ENCODE results near the gene GRIK4. TPM values are rescaled to one million over a fixed set of nuclear protein-coding genes. Genes with fewer than 3 reads are reported as not detected.

The GRIK4 gene
- polyA plus RNA-seq, 2 donors: 0.09 to 0.12 TPM

DNA sequence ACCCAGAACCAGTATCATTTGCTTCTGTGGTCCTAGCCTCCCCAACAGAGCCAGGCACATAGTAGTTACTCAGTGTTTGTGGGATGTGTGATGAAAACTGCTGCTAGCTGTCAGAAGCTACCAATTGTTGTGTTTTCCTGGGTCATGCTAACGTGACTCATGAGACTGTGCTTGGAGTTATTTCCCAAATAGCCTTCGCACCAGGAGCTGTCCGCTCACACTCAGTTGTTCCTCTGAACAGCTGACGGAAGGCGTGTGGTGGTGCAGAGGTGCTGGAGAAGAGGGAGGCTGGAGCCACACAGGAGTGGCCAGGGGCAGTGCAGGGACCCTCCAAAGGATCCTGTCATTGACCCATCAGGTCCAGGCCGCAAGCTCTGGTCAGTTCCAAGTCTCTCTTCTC lies 458.4 kb downstream of the GRIK4 start:
- Histone ChIP-seq H3K4me3 (ENCODE audit: low read depth in 1 of 2, low read length in 2 of 2) (no peak overlapping the region), H3K27ac (ENCODE audit: low read depth in 2 of 2, low read length in 1 of 2) (no peak overlapping the region), H3K9me3 (ENCODE audit: control insufficient read depth in 2 of 2, insufficient read depth in 1 of 2, low read depth in 1 of 2, low read length in 1 of 2) (no peaks in the 10 kb centered on the region), H3K4me1 (ENCODE audit: control insufficient read depth in 2 of 2, insufficient read depth in 2 of 2, low read length in 1 of 2) (no peaks in the 10 kb centered on the region), H3K27me3 (ENCODE audit: control insufficient read depth in 1 of 2, insufficient read depth in 2 of 2, low read length in 2 of 2) (no peaks in the 10 kb centered on the region), H3K36me3 (ENCODE audit: control insufficient read depth in 2 of 2, insufficient read depth in 2 of 2, low read length in 1 of 2) (no peaks in the 10 kb centered on the region)
- 91 to 92% methylated on average over 6 of the region's 6 CpGs for WGBS, 2 donors

DNA sequence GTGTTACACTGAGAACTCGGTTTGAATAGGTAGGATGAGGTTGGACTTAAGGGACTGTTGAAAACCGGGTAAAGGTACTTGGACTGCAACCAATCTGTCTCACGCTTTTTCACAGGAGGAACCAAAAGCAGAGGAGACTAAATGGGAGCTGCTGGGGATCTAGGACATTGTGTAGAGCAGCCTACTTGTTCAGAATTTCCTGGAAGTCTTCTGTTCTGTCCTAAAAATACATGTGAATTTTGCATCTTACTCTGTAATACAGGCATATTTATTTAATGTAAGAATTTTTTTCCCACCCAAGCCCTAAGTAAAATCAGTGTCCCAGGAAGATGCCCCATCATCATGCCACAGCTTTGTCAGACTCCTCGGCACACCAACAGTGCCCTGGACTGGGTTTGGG lies 460.3 kb downstream of the GRIK4 start:
- Histone ChIP-seq H3K4me1 (ENCODE audit: control insufficient read depth in 2 of 2, insufficient read depth in 2 of 2, low read length in 1 of 2) (no peaks in the 10 kb centered on the region), H3K27ac (ENCODE audit: low read depth in 2 of 2, low read length in 1 of 2) (no peak overlapping the region), H3K9me3 (ENCODE audit: control insufficient read depth in 2 of 2, insufficient read depth in 1 of 2, low read depth in 1 of 2, low read length in 1 of 2) (no peaks in the 10 kb centered on the region), H3K4me3 (ENCODE audit: low read depth in 1 of 2, low read length in 2 of 2) (no peak overlapping the region), H3K36me3 (ENCODE audit: control insufficient read depth in 2 of 2, insufficient read depth in 2 of 2, low read length in 1 of 2) (no peaks in the 10 kb centered on the region), H3K27me3 (ENCODE audit: control insufficient read depth in 1 of 2, insufficient read depth in 2 of 2, low read length in 2 of 2) (no peaks in the 10 kb centered on the region)
- 83 to 88% methylated on average over 4 of the region's 4 CpGs for WGBS, 2 donors

DNA sequence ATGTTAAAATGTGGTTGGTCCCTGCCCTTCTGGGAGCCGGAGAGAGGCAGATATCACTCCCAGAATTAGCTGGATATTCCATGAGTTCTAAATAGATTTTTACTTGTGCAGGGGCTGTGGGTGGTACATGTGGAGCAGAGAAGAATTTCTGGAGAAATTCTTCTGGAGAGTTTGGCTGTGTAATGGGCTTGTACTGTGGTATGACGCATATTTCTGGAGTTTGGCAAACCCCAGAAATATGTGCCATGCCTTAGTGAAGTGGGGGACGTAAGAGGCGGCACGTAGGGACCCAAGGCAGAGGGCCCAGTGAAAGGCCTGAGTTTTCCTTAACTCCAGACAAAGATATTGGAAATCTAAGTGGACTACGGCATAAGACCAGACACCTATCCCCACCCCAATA lies 461.1 kb downstream of the GRIK4 start:
- Histone ChIP-seq H3K4me1 (ENCODE audit: control insufficient read depth in 2 of 2, insufficient read depth in 2 of 2, low read length in 1 of 2) (no peaks in the 10 kb centered on the region), H3K36me3 (ENCODE audit: control insufficient read depth in 2 of 2, insufficient read depth in 2 of 2, low read length in 1 of 2) (no peaks in the 10 kb centered on the region), H3K27ac (ENCODE audit: low read depth in 2 of 2, low read length in 1 of 2) (no peak overlapping the region), H3K9me3 (ENCODE audit: control insufficient read depth in 2 of 2, insufficient read depth in 1 of 2, low read depth in 1 of 2, low read length in 1 of 2) (peaks cover 0 to 3% of the 10 kb centered on the region in 2 donors), H3K4me3 (ENCODE audit: low read depth in 1 of 2, low read length in 2 of 2) (no peak overlapping the region), H3K27me3 (ENCODE audit: control insufficient read depth in 1 of 2, insufficient read depth in 2 of 2, low read length in 2 of 2) (no peaks in the 10 kb centered on the region)
- 95% methylated on average over 6 of the region's 6 CpGs for WGBS, 2 donors

DNA sequence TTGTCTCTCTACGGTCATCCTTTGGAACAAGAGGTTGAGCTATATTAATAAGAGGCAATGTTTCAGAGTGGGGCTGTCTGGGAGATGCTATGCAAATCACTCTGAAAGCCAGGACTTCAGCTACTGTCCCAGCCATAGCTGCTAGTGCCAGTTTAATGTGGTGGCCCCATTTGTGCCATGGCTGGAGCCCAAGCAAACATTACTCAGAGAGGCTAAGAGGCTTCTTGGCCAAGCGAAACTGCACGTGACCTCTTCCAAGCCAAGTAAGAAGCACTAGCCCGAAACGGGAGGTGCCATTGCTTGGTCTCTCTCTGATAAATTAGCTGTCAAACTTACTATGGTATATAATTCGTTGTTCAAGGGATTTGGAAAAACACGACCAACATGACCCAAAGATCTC lies 462.0 kb downstream of the GRIK4 start:
- H3K4me1 ChIP-seq (ENCODE audit: control insufficient read depth in 2 of 2, insufficient read depth in 2 of 2, low read length in 1 of 2): no peaks in the 10 kb centered on the region
- H3K9me3 ChIP-seq (ENCODE audit: control insufficient read depth in 2 of 2, insufficient read depth in 1 of 2, low read depth in 1 of 2, low read length in 1 of 2): peaks cover 0 to 3% of the 10 kb centered on the region in 2 donors
- H3K4me3 ChIP-seq (ENCODE audit: low read depth in 1 of 2, low read length in 2 of 2): no peak overlapping the region
- H3K27me3 ChIP-seq (ENCODE audit: control insufficient read depth in 1 of 2, insufficient read depth in 2 of 2, low read length in 2 of 2): no peaks in the 10 kb centered on the region
- H3K27ac ChIP-seq (ENCODE audit: low read depth in 2 of 2, low read length in 1 of 2): no peak overlapping the region
- WGBS, 2 donors: 62 to 79% methylated on average over 7 of the region's 7 CpGs
- no peaks in the 10 kb centered on the region for H3K36me3 ChIP-seq (ENCODE audit: control insufficient read depth in 2 of 2, insufficient read depth in 2 of 2, low read length in 1 of 2)

DNA sequence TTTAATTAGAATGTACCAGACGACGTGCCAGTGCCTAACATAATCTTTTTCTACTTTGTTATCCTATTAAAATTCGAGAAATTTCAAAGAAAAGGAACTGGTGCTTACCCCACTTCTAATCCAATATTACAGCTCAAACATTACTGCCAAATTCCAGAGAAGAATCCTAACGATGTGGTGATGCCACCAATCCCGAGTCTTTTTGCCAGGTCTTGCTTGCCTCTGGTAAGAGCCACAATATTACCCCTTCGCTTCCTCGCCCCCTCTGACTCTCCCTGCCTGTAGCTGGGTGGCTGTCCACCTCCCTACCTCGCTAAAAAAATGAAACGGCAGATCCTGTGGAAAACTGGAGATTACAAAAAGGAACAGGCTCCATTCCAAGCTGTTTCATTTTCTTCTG lies 462.9 kb downstream of the GRIK4 start:
- WGBS, 2 donors: 72% methylated on average over 9 of the region's 9 CpGs
- Histone ChIP-seq H3K27me3 (ENCODE audit: control insufficient read depth in 1 of 2, insufficient read depth in 2 of 2, low read length in 2 of 2) (no peaks in the 10 kb centered on the region), H3K4me3 (ENCODE audit: low read depth in 1 of 2, low read length in 2 of 2) (no peak overlapping the region)

DNA sequence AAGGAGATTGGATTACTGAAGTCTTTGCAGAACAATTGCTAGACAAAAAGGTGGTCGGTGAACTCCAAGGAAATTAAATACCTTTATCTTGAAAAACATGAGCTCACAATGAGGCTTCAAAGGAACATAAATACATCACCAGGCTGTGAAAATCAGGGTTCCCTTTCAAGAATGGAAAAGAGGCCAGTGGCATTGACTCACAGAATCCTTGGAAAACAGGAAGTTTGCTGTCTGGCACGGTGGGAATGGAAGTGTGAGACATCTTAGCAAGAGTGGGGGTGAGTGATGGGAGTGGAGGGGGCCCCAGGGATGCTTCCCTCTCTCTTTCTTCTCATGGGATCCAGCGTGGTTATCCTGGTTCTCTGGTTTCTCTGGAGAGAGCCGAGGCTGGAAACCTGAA lies 463.4 kb downstream of the GRIK4 start:
- Histone ChIP-seq H3K9me3 (ENCODE audit: control insufficient read depth in 2 of 2, insufficient read depth in 1 of 2, low read depth in 1 of 2, low read length in 1 of 2) (peaks cover 0 to 3% of the 10 kb centered on the region in 2 donors), H3K27me3 (ENCODE audit: control insufficient read depth in 1 of 2, insufficient read depth in 2 of 2, low read length in 2 of 2) (no peaks in the 10 kb centered on the region), H3K36me3 (ENCODE audit: control insufficient read depth in 2 of 2, insufficient read depth in 2 of 2, low read length in 1 of 2) (no peaks in the 10 kb centered on the region), H3K4me1 (ENCODE audit: control insufficient read depth in 2 of 2, insufficient read depth in 2 of 2, low read length in 1 of 2) (no peaks in the 10 kb centered on the region), H3K27ac (ENCODE audit: low read depth in 2 of 2, low read length in 1 of 2) (no peak overlapping the region), H3K4me3 (ENCODE audit: low read depth in 1 of 2, low read length in 2 of 2) (no peak overlapping the region)
- WGBS, 2 donors: 49 to 58% methylated on average over 4 of the region's 4 CpGs

More for the DNA sequence above, 462.9 kb downstream of the GRIK4 start:
- Histone ChIP-seq H3K27ac (ENCODE audit: low read depth in 2 of 2, low read length in 1 of 2) (no peak overlapping the region), H3K36me3 (ENCODE audit: control insufficient read depth in 2 of 2, insufficient read depth in 2 of 2, low read length in 1 of 2) (no peaks in the 10 kb centered on the region), H3K9me3 (ENCODE audit: control insufficient read depth in 2 of 2, insufficient read depth in 1 of 2, low read depth in 1 of 2, low read length in 1 of 2) (peaks cover 0 to 3% of the 10 kb centered on the region in 2 donors), H3K4me1 (ENCODE audit: control insufficient read depth in 2 of 2, insufficient read depth in 2 of 2, low read length in 1 of 2) (no peaks in the 10 kb centered on the region)

DNA sequence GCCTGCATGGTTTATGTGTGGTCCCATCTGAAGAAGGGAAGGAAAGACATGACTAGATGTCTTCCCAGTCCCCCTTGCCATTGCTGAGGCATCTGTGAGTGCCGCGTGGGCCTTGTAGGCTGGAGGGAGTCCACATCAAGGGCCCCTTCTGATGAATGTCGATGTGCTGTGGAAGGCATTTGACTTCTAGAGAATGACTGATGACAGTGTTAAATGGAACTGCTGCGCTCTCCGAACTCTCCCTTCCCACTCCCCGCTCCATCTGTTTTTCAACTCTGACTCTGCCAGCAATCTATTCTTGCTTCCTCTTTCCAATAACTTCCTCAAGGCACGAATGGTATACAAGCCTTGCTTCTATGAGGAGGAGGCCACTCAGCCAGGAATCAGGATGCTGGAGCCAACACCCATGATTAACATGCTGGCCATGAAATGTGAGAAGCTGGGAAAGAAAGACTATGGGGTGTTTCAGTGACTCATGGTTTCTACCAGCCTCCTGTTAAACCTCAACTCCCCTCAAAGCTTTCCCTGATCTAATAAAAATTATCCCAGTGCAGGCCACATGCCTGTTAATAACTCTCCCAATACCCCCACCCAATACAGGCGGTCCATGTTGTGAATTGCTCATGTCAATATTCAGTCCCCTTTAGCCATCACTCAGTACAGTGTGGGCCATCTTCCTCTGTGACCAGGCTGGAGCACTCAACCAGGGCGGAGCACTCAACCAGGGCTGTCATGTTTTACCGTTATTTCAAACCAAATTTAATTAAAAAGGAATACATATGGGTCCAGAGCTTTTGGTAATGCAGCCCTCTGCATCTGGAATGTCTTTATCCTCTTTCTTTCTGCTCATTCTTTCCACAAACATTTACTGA lies 466.0 kb downstream of the GRIK4 start:
- H3K9me3 ChIP-seq (ENCODE audit: control insufficient read depth in 2 of 2, insufficient read depth in 1 of 2, low read depth in 1 of 2, low read length in 1 of 2): peaks cover 0 to 3% of the 10 kb centered on the region in 2 donors
- H3K4me1 ChIP-seq (ENCODE audit: control insufficient read depth in 2 of 2, insufficient read depth in 2 of 2, low read length in 1 of 2): no peaks in the 10 kb centered on the region
- H3K36me3 ChIP-seq (ENCODE audit: control insufficient read depth in 2 of 2, insufficient read depth in 2 of 2, low read length in 1 of 2): no peaks in the 10 kb centered on the region
- H3K27me3 ChIP-seq (ENCODE audit: control insufficient read depth in 1 of 2, insufficient read depth in 2 of 2, low read length in 2 of 2): no peaks in the 10 kb centered on the region
- WGBS, 2 donors: 73 to 82% methylated on average over 10 of the region's 10 CpGs
- no peak overlapping the region for H3K4me3 ChIP-seq (ENCODE audit: low read depth in 1 of 2, low read length in 2 of 2)
- no peak overlapping the region for H3K27ac ChIP-seq (ENCODE audit: low read depth in 2 of 2, low read length in 1 of 2)

DNA sequence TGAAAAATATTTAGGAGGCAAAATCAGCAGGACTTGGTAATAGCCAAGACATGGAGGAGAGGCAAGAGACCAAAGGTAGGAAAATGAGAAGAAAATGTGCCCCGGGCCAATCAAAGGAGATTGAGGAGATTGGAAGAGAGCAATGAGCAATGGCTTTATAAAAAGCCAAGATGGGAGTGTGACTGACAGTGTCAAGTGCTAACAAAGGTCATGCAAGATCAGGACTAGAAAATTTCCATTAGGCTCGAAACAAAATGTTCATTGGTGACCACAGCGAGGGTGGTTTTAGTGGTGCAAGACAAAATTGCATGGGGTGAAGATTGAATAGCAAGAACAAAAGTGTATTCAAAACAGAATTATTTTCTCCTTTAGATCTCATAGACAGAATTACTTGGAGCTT lies 467.2 kb downstream of the GRIK4 start:
- Histone ChIP-seq H3K27ac (ENCODE audit: low read depth in 2 of 2, low read length in 1 of 2) (no peak overlapping the region), H3K9me3 (ENCODE audit: control insufficient read depth in 2 of 2, insufficient read depth in 1 of 2, low read depth in 1 of 2, low read length in 1 of 2) (peaks cover 0 to 3% of the 10 kb centered on the region in 2 donors), H3K36me3 (ENCODE audit: control insufficient read depth in 2 of 2, insufficient read depth in 2 of 2, low read length in 1 of 2) (no peaks in the 10 kb centered on the region), H3K27me3 (ENCODE audit: control insufficient read depth in 1 of 2, insufficient read depth in 2 of 2, low read length in 2 of 2) (no peaks in the 10 kb centered on the region), H3K4me1 (ENCODE audit: control insufficient read depth in 2 of 2, insufficient read depth in 2 of 2, low read length in 1 of 2) (no peaks in the 10 kb centered on the region), H3K4me3 (ENCODE audit: low read depth in 1 of 2, low read length in 2 of 2) (no peak overlapping the region)
- WGBS, 2 donors: 70 to 79% methylated on average over 3 of the region's 3 CpGs

DNA sequence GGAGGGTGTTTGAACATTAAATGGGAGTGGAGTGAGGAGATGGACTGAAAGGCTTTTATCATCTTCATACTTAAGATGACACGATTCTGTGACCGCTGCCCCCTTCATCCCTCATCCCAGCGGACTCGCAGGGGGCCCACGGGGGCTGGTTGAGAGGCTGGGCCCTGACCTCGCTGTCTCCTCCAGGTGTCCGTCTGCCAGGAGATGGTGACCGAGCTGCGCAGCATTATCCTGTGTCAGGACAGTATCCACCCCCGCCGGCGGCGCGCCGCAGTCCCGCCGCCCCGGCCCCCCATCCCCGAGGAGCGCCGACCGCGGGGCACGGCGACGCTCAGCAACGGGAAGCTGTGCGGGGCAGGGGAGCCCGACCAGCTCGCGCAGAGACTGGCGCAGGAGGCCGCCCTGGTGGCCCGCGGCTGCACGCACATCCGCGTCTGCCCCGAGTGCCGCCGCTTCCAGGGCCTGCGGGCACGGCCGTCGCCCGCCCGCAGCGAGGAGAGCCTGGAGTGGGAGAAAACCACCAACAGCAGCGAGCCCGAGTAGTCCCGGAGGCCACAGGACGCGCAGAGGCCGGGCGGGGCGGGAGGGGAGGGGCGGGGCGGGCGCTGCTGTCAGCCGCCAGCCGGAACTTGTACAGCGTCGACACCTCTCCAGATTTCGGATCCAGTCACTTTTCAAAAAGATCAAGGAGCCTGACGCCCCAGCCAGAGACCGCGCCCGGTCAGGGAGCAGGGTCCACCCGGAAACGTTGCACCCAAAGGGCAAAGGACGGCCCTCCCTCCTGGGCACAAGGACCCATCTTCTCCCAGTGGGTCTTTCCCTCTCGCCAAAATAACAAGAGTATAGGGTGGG lies 474.4 kb downstream of the GRIK4 start:
- WGBS, 2 donors: 4 to 5% methylated on average over 62 to 72 of the region's 72 CpGs
- Histone ChIP-seq H3K4me3 (ENCODE audit: low read depth in 1 of 2, low read length in 2 of 2) (peak overlapping the region; percentile 27 to 34), H3K9me3 (ENCODE audit: control insufficient read depth in 2 of 2, insufficient read depth in 1 of 2, low read depth in 1 of 2, low read length in 1 of 2) (no peaks in the 10 kb centered on the region), H3K27ac (ENCODE audit: low read depth in 2 of 2, low read length in 1 of 2) (no peak overlapping the region), H3K4me1 (ENCODE audit: control insufficient read depth in 2 of 2, insufficient read depth in 2 of 2, low read length in 1 of 2) (peaks cover 0 to 2% of the 10 kb centered on the region in 2 donors), H3K36me3 (ENCODE audit: control insufficient read depth in 2 of 2, insufficient read depth in 2 of 2, low read length in 1 of 2) (no peaks in the 10 kb centered on the region), H3K27me3 (ENCODE audit: control insufficient read depth in 1 of 2, insufficient read depth in 2 of 2, low read length in 2 of 2) (no peaks in the 10 kb centered on the region)
